K562 (cell line): ENCODE results near the gene IDUA. TPM values are rescaled to one million over a fixed set of nuclear protein-coding genes. Genes with fewer than 3 reads are reported as not detected.

ENCODE experiments used
- CHD2 ChIP-seq: IDR thresholded peaks from 2 replicates; pipeline ENCODE4 v1.6.1; 2011; ENCODE audit warnings: low read depth, low read length
- JUNB ChIP-seq: fragments of 450-650 bp; formaldehyde crosslinking; conservative IDR thresholded peaks from 2 replicates; pipeline ENCODE4 v1.4.0; 2020; ENCODE audit warnings: mild to moderate bottlenecking
- MTF1 ChIP-seq: fragments of 250-450 bp; sonication (Bioruptor Pico); IDR thresholded peaks from 2 replicates; pipeline ENCODE4 v1.9.0; 2021; ENCODE audit warnings: moderate library complexity, mild to moderate bottlenecking, inconsistent platforms, borderline replicate concordance
- ZNF134 ChIP-seq: fragments of 250-450 bp; sonication (Bioruptor Pico); conservative IDR thresholded peaks from 2 replicates; pipeline ENCODE4 v1.4.0; 2020
- ZNF57 ChIP-seq: fragments of 450-650 bp; formaldehyde crosslinking; IDR thresholded peaks from 2 replicates; pipeline ENCODE4 v1.4.0; 2020; ENCODE audit warnings: mild to moderate bottlenecking, moderate library complexity
- polyA plus RNA-seq, 8 experiments: library from polyadenylated mRNA; depleted of rRNA in 4 of 8; stranded (reverse) in 5 of 8; unstranded in 3 of 8; fragments of >200 nt; fragmentation: Nextera tagmentation in 2 of 8; fragmentation: Illumina TruSeq in 1 of 8; extraction: Ambion mirVana in 2 of 8; extraction: Trizol in 1 of 8; gene quantifications; 2 replicates each; pipeline versions ENCODE4 v1.2.1 to v1.2.3, GENCODE V29; 2011 to 2014; ENCODE audit warnings: inconsistent platforms in 1 of 8, missing spikeins in 1 of 8
- total RNA-seq, 7 experiments: library from RNA; depleted of rRNA in 6 of 7; stranded (reverse); fragments of >200 nt in 6 of 7; fragmentation: Illumina TruSeq in 2 of 7; extraction: Trizol in 2 of 7; gene quantifications; 2 replicates each; pipeline versions ENCODE4 v1.2.1 to v1.2.3, GENCODE V29; 2011 to 2021; ENCODE audit warnings: low replicate concordance in 1 of 7
- TF ChIP-seq, protein P1 (sequence below), 2 experiments: IDR thresholded peaks in 1 of 2; conservative IDR thresholded peaks in 1 of 2; 2 replicates each; pipeline ENCODE4 v1.6.1; 2016; ENCODE audit warnings: low read depth in 2 of 2, mild to moderate bottlenecking in 1 of 2, missing compliant biosample characterization in 1 of 2, missing genetic modification characterization in 1 of 2, moderate library complexity in 1 of 2
- TF ChIP-seq, protein P2 (sequence below): fragments of 250-450 bp; sonication (Bioruptor Pico); IDR thresholded peaks from 2 replicates; pipeline ENCODE4 v1.4.0; 2020; ENCODE audit warnings: mild to moderate bottlenecking, moderate library complexity
- TF ChIP-seq, protein P3 (sequence below): fragments of 200-600 bp; sonication (generic); IDR thresholded peaks from one replicate; pipeline ENCODE4 v1.6.1; 2012; ENCODE audit warnings: mild to moderate bottlenecking, low read depth, low read length, inconsistent platforms

The IDUA gene
- total and polyA plus RNA-seq, 9 of the 15 experiments (the other 6 are each of a cell fraction or from before 2014, with no cell fraction given) = 0.04 to 16.1 (median 1.2) TPM

- TF ChIP-seq, protein P1, sequence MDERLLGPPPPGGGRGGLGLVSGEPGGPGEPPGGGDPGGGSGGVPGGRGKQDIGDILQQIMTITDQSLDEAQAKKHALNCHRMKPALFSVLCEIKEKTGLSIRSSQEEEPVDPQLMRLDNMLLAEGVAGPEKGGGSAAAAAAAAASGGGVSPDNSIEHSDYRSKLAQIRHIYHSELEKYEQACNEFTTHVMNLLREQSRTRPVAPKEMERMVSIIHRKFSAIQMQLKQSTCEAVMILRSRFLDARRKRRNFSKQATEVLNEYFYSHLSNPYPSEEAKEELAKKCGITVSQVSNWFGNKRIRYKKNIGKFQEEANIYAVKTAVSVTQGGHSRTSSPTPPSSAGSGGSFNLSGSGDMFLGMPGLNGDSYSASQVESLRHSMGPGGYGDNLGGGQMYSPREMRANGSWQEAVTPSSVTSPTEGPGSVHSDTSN (CRISPR knock-in tag; IDR thresholded peaks at IDR 0.05; ENCODE audit: low read depth) = no peak
- TF ChIP-seq, protein P1 (tag; conservative IDR thresholded peaks at IDR 0.05; ENCODE audit: low read depth) = no peak
- TF ChIP-seq, protein P2, sequence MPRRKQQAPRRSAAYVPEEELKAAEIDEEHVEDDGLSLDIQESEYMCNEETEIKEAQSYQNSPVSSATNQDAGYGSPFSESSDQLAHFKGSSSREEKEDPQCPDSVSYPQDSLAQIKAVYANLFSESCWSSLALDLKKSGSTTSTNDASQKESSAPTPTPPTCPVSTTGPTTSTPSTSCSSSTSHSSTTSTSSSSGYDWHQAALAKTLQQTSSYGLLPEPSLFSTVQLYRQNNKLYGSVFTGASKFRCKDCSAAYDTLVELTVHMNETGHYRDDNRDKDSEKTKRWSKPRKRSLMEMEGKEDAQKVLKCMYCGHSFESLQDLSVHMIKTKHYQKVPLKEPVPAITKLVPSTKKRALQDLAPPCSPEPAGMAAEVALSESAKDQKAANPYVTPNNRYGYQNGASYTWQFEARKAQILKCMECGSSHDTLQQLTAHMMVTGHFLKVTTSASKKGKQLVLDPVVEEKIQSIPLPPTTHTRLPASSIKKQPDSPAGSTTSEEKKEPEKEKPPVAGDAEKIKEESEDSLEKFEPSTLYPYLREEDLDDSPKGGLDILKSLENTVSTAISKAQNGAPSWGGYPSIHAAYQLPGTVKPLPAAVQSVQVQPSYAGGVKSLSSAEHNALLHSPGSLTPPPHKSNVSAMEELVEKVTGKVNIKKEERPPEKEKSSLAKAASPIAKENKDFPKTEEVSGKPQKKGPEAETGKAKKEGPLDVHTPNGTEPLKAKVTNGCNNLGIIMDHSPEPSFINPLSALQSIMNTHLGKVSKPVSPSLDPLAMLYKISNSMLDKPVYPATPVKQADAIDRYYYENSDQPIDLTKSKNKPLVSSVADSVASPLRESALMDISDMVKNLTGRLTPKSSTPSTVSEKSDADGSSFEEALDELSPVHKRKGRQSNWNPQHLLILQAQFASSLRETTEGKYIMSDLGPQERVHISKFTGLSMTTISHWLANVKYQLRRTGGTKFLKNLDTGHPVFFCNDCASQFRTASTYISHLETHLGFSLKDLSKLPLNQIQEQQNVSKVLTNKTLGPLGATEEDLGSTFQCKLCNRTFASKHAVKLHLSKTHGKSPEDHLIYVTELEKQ (CRISPR knock-in tag) = no peak
- TF ChIP-seq MTF1 (CRISPR knock-in tag) (no peak), ZNF57 (no peak), CHD2 (no peak), ZNF134 (CRISPR knock-in tag) (no peak), JUNB (no peak)
- TF ChIP-seq, protein P3, sequence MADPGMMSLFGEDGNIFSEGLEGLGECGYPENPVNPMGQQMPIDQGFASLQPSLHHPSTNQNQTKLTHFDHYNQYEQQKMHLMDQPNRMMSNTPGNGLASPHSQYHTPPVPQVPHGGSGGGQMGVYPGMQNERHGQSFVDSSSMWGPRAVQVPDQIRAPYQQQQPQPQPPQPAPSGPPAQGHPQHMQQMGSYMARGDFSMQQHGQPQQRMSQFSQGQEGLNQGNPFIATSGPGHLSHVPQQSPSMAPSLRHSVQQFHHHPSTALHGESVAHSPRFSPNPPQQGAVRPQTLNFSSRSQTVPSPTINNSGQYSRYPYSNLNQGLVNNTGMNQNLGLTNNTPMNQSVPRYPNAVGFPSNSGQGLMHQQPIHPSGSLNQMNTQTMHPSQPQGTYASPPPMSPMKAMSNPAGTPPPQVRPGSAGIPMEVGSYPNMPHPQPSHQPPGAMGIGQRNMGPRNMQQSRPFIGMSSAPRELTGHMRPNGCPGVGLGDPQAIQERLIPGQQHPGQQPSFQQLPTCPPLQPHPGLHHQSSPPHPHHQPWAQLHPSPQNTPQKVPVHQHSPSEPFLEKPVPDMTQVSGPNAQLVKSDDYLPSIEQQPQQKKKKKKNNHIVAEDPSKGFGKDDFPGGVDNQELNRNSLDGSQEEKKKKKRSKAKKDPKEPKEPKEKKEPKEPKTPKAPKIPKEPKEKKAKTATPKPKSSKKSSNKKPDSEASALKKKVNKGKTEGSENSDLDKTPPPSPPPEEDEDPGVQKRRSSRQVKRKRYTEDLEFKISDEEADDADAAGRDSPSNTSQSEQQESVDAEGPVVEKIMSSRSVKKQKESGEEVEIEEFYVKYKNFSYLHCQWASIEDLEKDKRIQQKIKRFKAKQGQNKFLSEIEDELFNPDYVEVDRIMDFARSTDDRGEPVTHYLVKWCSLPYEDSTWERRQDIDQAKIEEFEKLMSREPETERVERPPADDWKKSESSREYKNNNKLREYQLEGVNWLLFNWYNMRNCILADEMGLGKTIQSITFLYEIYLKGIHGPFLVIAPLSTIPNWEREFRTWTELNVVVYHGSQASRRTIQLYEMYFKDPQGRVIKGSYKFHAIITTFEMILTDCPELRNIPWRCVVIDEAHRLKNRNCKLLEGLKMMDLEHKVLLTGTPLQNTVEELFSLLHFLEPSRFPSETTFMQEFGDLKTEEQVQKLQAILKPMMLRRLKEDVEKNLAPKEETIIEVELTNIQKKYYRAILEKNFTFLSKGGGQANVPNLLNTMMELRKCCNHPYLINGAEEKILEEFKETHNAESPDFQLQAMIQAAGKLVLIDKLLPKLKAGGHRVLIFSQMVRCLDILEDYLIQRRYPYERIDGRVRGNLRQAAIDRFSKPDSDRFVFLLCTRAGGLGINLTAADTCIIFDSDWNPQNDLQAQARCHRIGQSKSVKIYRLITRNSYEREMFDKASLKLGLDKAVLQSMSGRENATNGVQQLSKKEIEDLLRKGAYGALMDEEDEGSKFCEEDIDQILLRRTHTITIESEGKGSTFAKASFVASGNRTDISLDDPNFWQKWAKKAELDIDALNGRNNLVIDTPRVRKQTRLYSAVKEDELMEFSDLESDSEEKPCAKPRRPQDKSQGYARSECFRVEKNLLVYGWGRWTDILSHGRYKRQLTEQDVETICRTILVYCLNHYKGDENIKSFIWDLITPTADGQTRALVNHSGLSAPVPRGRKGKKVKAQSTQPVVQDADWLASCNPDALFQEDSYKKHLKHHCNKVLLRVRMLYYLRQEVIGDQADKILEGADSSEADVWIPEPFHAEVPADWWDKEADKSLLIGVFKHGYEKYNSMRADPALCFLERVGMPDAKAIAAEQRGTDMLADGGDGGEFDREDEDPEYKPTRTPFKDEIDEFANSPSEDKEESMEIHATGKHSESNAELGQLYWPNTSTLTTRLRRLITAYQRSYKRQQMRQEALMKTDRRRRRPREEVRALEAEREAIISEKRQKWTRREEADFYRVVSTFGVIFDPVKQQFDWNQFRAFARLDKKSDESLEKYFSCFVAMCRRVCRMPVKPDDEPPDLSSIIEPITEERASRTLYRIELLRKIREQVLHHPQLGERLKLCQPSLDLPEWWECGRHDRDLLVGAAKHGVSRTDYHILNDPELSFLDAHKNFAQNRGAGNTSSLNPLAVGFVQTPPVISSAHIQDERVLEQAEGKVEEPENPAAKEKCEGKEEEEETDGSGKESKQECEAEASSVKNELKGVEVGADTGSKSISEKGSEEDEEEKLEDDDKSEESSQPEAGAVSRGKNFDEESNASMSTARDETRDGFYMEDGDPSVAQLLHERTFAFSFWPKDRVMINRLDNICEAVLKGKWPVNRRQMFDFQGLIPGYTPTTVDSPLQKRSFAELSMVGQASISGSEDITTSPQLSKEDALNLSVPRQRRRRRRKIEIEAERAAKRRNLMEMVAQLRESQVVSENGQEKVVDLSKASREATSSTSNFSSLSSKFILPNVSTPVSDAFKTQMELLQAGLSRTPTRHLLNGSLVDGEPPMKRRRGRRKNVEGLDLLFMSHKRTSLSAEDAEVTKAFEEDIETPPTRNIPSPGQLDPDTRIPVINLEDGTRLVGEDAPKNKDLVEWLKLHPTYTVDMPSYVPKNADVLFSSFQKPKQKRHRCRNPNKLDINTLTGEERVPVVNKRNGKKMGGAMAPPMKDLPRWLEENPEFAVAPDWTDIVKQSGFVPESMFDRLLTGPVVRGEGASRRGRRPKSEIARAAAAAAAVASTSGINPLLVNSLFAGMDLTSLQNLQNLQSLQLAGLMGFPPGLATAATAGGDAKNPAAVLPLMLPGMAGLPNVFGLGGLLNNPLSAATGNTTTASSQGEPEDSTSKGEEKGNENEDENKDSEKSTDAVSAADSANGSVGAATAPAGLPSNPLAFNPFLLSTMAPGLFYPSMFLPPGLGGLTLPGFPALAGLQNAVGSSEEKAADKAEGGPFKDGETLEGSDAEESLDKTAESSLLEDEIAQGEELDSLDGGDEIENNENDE = no peak
Measured at GRCh38 chr4:992297-993110, 5.7 kb downstream of the IDUA start (continued).
